ENCODE data around the gene BACH2. TPM values are rescaled to one million over a fixed set of nuclear protein-coding genes. Genes with fewer than 3 reads are reported as not detected.

Gene BACH2
- total and polyA plus RNA-seq, 10 of the 15 experiments (the other 5 are each of a cell fraction or from before 2014, with no cell fraction given) = 0.03 to 0.28 (median 0.04) TPM; not detected in 3

DNA sequence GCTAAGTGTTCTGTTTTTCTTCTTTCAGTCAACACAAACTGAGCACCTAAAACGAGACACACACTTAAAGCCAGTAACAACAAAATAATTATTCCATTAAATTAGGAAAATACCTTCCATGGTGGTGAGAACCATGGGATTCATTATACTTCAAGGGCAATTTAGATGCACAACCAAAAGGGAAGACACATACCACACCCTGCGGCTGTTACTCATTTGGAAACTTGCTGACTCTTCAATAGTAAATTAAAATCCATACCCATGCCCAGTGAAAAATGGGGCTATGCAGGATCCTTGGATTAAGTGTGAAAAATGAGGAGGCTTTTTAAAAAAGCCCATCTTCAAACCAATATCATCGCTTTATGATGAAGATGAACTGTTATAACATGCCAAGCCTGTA is 259.7 kb downstream of the BACH2 start:
- H3K27ac ChIP-seq (ENCODE audit: control insufficient read depth, insufficient read depth) = no peak overlapping the region
- WGBS (ENCODE audit: insufficient coverage, insufficient replicate concordance, low lambda C conversion rate, missing lambda C conversion rate) = 29% methylated on average over 3 of the region's 3 CpGs
- CTCF ChIA-PET = no interaction called here
- FAIRE-seq (no peak), ATAC-seq (no peak), DNase-seq (ENCODE audit: low read depth, low spot score) (no peak)
- H3K27me3 ChIP-seq (replicated peaks in 1 of 2; ENCODE audit: control insufficient read depth in 2 of 2, insufficient read depth in 2 of 2, low read length in 1 of 2) = no peaks in the 10 kb centered on the region
- POLR2A ChIA-PET = no interaction called here
- intact Hi-C loops (cut with micrococcal nuclease; ENCODE audit: unreplicated experiment) (no loop called here), in situ Hi-C loops (cut with MboI) (no loop called here)
- no peaks in the 10 kb centered on the region for H3K36me3 ChIP-seq (ENCODE audit: control insufficient read depth in 2 of 2, insufficient read depth in 2 of 2, low read length in 1 of 2)
- SMC1A ChIA-PET (ENCODE audit: uncharacterized antibody, unreplicated experiment) = interaction anchor here (0.7 kb wide), 1 partner anchor 1047 kb away, joined by 3 read pairs; no protein-coding TSS in a partner anchor
- TF ChIP-seq BCL3 (IDR thresholded peaks at IDR 0.05; ENCODE audit: borderline replicate concordance, insufficient read depth, low read depth, low read length, poor library complexity, severe bottlenecking) = no peak
- no peak for TF ChIP-seq ZBED1 (IDR thresholded peaks at IDR 0.05; ENCODE audit: borderline replicate concordance)
- TF ChIP-seq RELA (IDR thresholded peaks at IDR 0.05; ENCODE audit: borderline replicate concordance, partially characterized antibody) = no peak
- no peak for TF ChIP-seq STAT1 (conservative IDR thresholded peaks at IDR 0.05)
- no peak for TF ChIP-seq ZNF274 (IDR thresholded peaks at IDR 0.05; ENCODE audit: insufficient read depth, insufficient read length)
- H3K9ac ChIP-seq (ENCODE audit: control insufficient read depth, insufficient read depth, low read length) = no peak overlapping the region
- H3K4me2 ChIP-seq (ENCODE audit: control insufficient read depth, insufficient read depth) = no peak overlapping the region
- no peaks in the 10 kb centered on the region for H3K9me3 ChIP-seq (replicated peaks; ENCODE audit: control insufficient read depth, insufficient read depth, low read length)
- no peak overlapping the region for H3K4me3 ChIP-seq
- no peaks in the 10 kb centered on the region for H4K20me1 ChIP-seq (ENCODE audit: control insufficient read depth, insufficient read depth)
- no peak overlapping the region for H2AFZ ChIP-seq (ENCODE audit: control insufficient read depth, low read depth, low read length)
- RAD21 ChIA-PET (ENCODE audit: unreplicated experiment) = no interaction called here
- no peaks in the 10 kb centered on the region for H3K4me1 ChIP-seq (ENCODE audit: control insufficient read depth, insufficient read depth, low read length)
- no peaks in the 10 kb centered on the region for H3K79me2 ChIP-seq (ENCODE audit: control insufficient read depth, insufficient read depth, low read length)
- BruUV-seq (replicated peaks) = no TSS peak

DNA sequence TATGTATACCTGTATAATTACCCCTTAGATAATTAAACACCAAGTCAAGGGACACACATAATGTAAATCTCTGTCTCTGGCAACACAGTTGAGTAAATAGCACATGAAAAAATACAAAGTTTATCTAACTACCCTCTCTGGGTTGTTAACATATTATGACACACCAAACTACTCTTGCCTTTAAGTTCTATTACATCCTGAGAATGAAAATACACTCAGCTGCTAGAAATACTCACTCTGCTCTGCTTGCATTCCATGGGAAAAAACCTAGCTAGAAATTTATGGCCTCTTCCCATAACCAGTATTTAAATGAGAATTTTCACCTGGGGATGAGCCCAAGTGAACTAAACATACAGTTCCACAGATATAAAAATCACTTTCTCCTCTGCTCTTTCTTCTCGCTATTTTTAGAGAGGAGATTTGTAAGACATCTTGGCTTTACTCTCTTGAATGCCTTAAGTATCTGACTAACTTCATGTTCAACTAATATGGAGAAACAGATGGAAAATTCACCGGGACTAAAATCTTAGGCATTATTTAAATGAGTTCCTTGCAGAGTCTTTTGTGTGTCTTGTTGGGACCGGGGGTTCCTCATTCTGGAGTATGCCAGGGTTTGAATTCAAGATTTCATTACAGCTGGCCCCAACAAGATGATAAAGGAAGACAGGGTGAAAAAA is 261.5 kb downstream of the BACH2 start:
- DNase-seq (ENCODE audit: low read depth, low spot score) (no peak), ATAC-seq (no peak), FAIRE-seq (no peak)
- Histone ChIP-seq H3K36me3 (ENCODE audit: control insufficient read depth in 2 of 2, insufficient read depth in 2 of 2, low read length in 1 of 2) (no peaks in the 10 kb centered on the region), H3K4me1 (ENCODE audit: control insufficient read depth, insufficient read depth, low read length) (no peaks in the 10 kb centered on the region), H3K9me3 (replicated peaks; ENCODE audit: control insufficient read depth, insufficient read depth, low read length) (no peaks in the 10 kb centered on the region), H2AFZ (ENCODE audit: control insufficient read depth, low read depth, low read length) (no peak overlapping the region), H4K20me1 (ENCODE audit: control insufficient read depth, insufficient read depth) (no peaks in the 10 kb centered on the region), H3K4me2 (ENCODE audit: control insufficient read depth, insufficient read depth) (no peak overlapping the region), H3K79me2 (ENCODE audit: control insufficient read depth, insufficient read depth, low read length) (no peaks in the 10 kb centered on the region), H3K9ac (ENCODE audit: control insufficient read depth, insufficient read depth, low read length) (no peak overlapping the region), H3K27ac (ENCODE audit: control insufficient read depth, insufficient read depth) (no peak overlapping the region), H3K4me3 (no peak overlapping the region), H3K27me3 (replicated peaks in 1 of 2; ENCODE audit: control insufficient read depth in 2 of 2, insufficient read depth in 2 of 2, low read length in 1 of 2) (no peaks in the 10 kb centered on the region)
- RAD21 ChIA-PET (ENCODE audit: unreplicated experiment) = no interaction called here
- in situ Hi-C loops (cut with MboI) (no loop called here), intact Hi-C loops (cut with micrococcal nuclease; ENCODE audit: unreplicated experiment) (no loop called here)
- SMC1A ChIA-PET (ENCODE audit: uncharacterized antibody, unreplicated experiment) = no interaction called here
- TF ChIP-seq NR2C1 (IDR thresholded peaks at IDR 0.05) (no peak), FOXM1 (IDR thresholded peaks at IDR 0.05; ENCODE audit: low read depth, low read length) (no peak), PBX3 (IDR thresholded peaks at IDR 0.05; ENCODE audit: insufficient replicate concordance, low read depth, low read length) (no peak)
- 78% methylated on average over 3 of the region's 3 CpGs for WGBS (ENCODE audit: insufficient coverage, insufficient replicate concordance, low lambda C conversion rate, missing lambda C conversion rate)
- CTCF ChIA-PET = interaction anchor here (0.6 kb wide), 1 partner anchor 118 kb away, joined by 3 read pairs; no protein-coding TSS in a partner anchor
- POLR2A ChIA-PET = no interaction called here
- no TSS peak for BruUV-seq (replicated peaks)
